GM23338 (cell line): Measurements from ENCODE around the gene FAM20C. TPM values are rescaled to one million over a fixed set of nuclear protein-coding genes. Genes with fewer than 3 reads are reported as not detected.

Experiments
- ATAC-seq: fragments of 200-7000 bp; cut with Tn5 transposase; 3 replicates; pipeline ENCODE4 v1.9.1; 2020
- DNase-seq: peaks from one replicate; pipeline ENCODE4 v3.0.0-alpha.2; 2015; ENCODE audit warnings: low spot score
- H2AFZ ChIP-seq: fragments of 200-600 bp; sonication (generic); 2 replicates; pipeline ENCODE4 v1.8.0; 2016; ENCODE audit warnings: antibody characterized with exemption, mild to moderate bottlenecking, moderate library complexity
- H3F3A ChIP-seq: fragments of 200-600 bp; sonication (generic); replicated peaks from 2 replicates; pipeline ENCODE4 v1.8.0; 2017; ENCODE audit warnings: antibody characterized with exemption, mixed run types, low read depth
- H3K27ac ChIP-seq: fragments of 200-600 bp; sonication (generic); 2 replicates; pipeline ENCODE4 v1.6.1; 2016; ENCODE audit warnings: low read depth
- H3K27me3 ChIP-seq: fragments of 200-600 bp; sonication (generic); 2 replicates; pipeline ENCODE4 v1.8.0; 2016; ENCODE audit warnings: mild to moderate bottlenecking, mixed run types, moderate library complexity; ENCODE audit not compliant: insufficient read depth
- H3K36me3 ChIP-seq: fragments of 200-600 bp; sonication (generic); 2 replicates; pipeline ENCODE4 v1.8.0; 2016; ENCODE audit warnings: mild to moderate bottlenecking; ENCODE audit not compliant: insufficient read depth
- H3K4me1 ChIP-seq: fragments of 200-600 bp; sonication (generic); 2 replicates; pipeline ENCODE4 v1.8.0; 2016; ENCODE audit warnings: mild to moderate bottlenecking, moderate library complexity; ENCODE audit not compliant: insufficient read depth
- H3K4me2 ChIP-seq: fragments of 200-600 bp; sonication (generic); 2 replicates; pipeline ENCODE4 v1.7.1; 2017; ENCODE audit warnings: mixed run types
- H3K4me3 ChIP-seq: fragments of 200-600 bp; sonication (generic); 2 replicates; pipeline ENCODE4 v1.6.1; 2016; ENCODE audit warnings: mixed run types
- H3K79me2 ChIP-seq: fragments of 200-600 bp; sonication (generic); replicated peaks from 2 replicates; pipeline ENCODE4 v1.8.0; 2017; ENCODE audit warnings: mild to moderate bottlenecking; ENCODE audit not compliant: insufficient read depth
- H3K9me2 ChIP-seq: fragments of 200-600 bp; sonication (generic); 2 replicates; pipeline ENCODE4 v1.8.0; 2017; ENCODE audit not compliant: insufficient read depth
- H4K20me1 ChIP-seq: fragments of 200-600 bp; sonication (generic); replicated peaks from 2 replicates; pipeline ENCODE4 v1.8.0; 2017; ENCODE audit warnings: mild to moderate bottlenecking; ENCODE audit not compliant: insufficient read depth
- H3K27ac Mint-ChIP-seq: 2 replicates; pipeline ENCODE4 v1.8.0; 2020; ENCODE audit warnings: inconsistent platforms, mild to moderate bottlenecking, moderate library complexity, mixed read lengths
- H3K27me3 Mint-ChIP-seq: 3 replicates; pipeline ENCODE4 v1.8.0; 2022; ENCODE audit warnings: low read depth, mild to moderate bottlenecking, moderate library complexity, mixed read lengths, inconsistent platforms; ENCODE audit not compliant: insufficient read depth, poor library complexity
- H3K36me3 Mint-ChIP-seq: 3 replicates; pipeline ENCODE4 v1.8.0; 2021; ENCODE audit warnings: low read depth, mild to moderate bottlenecking, inconsistent platforms, moderate library complexity, mixed read lengths
- H3K4me1 Mint-ChIP-seq: 3 replicates; pipeline ENCODE4 v1.8.0; 2020; ENCODE audit warnings: mild to moderate bottlenecking, inconsistent platforms, mixed read lengths
- H3K4me3 Mint-ChIP-seq: 3 replicates; pipeline ENCODE4 v1.8.0; 2021; ENCODE audit warnings: moderate library complexity, mild to moderate bottlenecking, inconsistent platforms, mixed read lengths
- H3K9me3 Mint-ChIP-seq: 3 replicates; pipeline ENCODE4 v1.8.0; 2020; ENCODE audit warnings: moderate library complexity, mild to moderate bottlenecking, inconsistent platforms, mixed read lengths
- CREB1 ChIP-seq: fragments of 250-450 bp; sonication (Bioruptor Pico); IDR thresholded peaks from 2 replicates; pipeline ENCODE4 v1.5.0; 2020; ENCODE audit warnings: low read depth, mild to moderate bottlenecking, moderate library complexity
- EZH2 ChIP-seq: fragments of 200-600 bp; sonication (generic); IDR thresholded peaks from one replicate; pipeline ENCODE4 v1.8.0; 2017; ENCODE audit warnings: antibody characterized with exemption, mild to moderate bottlenecking, low read depth; ENCODE audit not compliant: unreplicated experiment
- EZH2phosphoT487 ChIP-seq: fragments of 200-600 bp; sonication (generic); IDR thresholded peaks from one replicate; pipeline ENCODE4 v1.8.1; 2018; ENCODE audit warnings: antibody characterized with exemption; ENCODE audit not compliant: unreplicated experiment
- JUNB ChIP-seq: IDR thresholded peaks from one replicate; pipeline ENCODE4 v1.6.1; 2016; ENCODE audit warnings: antibody characterized with exemption; ENCODE audit not compliant: unreplicated experiment
- NANOG ChIP-seq: IDR thresholded peaks from 2 replicates; pipeline ENCODE4 v1.6.1; 2016; ENCODE audit warnings: antibody characterized with exemption, borderline replicate concordance
- POLR2AphosphoS5 ChIP-seq: IDR thresholded peaks from 2 replicates; pipeline ENCODE4 v1.6.1; 2016; ENCODE audit warnings: antibody characterized with exemption, low read depth
- STAT1 ChIP-seq: IDR thresholded peaks from one replicate; pipeline ENCODE4 v1.6.1; 2016; ENCODE audit warnings: antibody characterized with exemption; ENCODE audit not compliant: unreplicated experiment
- ZNF114 ChIP-seq: fragments of 250-450 bp; sonication (Bioruptor Pico); IDR thresholded peaks from 2 replicates; pipeline ENCODE4 v1.5.0; 2020; ENCODE audit warnings: mild to moderate bottlenecking, moderate library complexity
- ZNF331 ChIP-seq: fragments of 250-450 bp; sonication (Bioruptor Pico); IDR thresholded peaks from 2 replicates; pipeline ENCODE4 v1.5.0; 2020; ENCODE audit warnings: low read depth, mild to moderate bottlenecking, moderate library complexity
- polyA plus RNA-seq: library from polyadenylated mRNA; unstranded; fragments of >200 nt; fragmentation: Nextera tagmentation; extraction: Ambion mirVana; gene quantifications from 2 replicates; pipeline ENCODE4 v1.2.1, GENCODE V29; 2016
- total RNA-seq: library from RNA; depleted of rRNA; stranded (reverse); fragments of >200 nt; shearing (Covaris generic); gene quantifications from 2 replicates; pipeline ENCODE4 v1.2.3, GENCODE V29; 2014
- TF ChIP-seq, protein P1 (sequence below): IDR thresholded peaks from one replicate; pipeline ENCODE4 v1.6.1; 2018; ENCODE audit warnings: antibody characterized with exemption; ENCODE audit not compliant: unreplicated experiment
- TF ChIP-seq, protein P2 (sequence below), 2 experiments: fragments of 200-600 bp in 1 of 2; sonication (generic) in 1 of 2; conservative IDR thresholded peaks; 2 replicates each; pipeline versions ENCODE4 v1.5.1 to v1.6.1; 2016 to 2017; ENCODE audit warnings: antibody characterized with exemption in 2 of 2, low read depth in 2 of 2, mild to moderate bottlenecking in 2 of 2, moderate library complexity in 1 of 2
- TF ChIP-seq, protein P3 (sequence below): fragments of 250-450 bp; sonication (Bioruptor Pico); IDR thresholded peaks from 2 replicates; pipeline ENCODE4 v1.5.0; 2020; ENCODE audit warnings: mild to moderate bottlenecking, moderate library complexity
- TF ChIP-seq, protein P4 (sequence below): IDR thresholded peaks from 2 replicates; pipeline ENCODE4 v1.6.1; 2016; ENCODE audit warnings: antibody characterized with exemption

Gene FAM20C
- total and polyA plus RNA-seq, 2 experiments from 2014 or later = 7.6 to 24.8 TPM

DNA sequence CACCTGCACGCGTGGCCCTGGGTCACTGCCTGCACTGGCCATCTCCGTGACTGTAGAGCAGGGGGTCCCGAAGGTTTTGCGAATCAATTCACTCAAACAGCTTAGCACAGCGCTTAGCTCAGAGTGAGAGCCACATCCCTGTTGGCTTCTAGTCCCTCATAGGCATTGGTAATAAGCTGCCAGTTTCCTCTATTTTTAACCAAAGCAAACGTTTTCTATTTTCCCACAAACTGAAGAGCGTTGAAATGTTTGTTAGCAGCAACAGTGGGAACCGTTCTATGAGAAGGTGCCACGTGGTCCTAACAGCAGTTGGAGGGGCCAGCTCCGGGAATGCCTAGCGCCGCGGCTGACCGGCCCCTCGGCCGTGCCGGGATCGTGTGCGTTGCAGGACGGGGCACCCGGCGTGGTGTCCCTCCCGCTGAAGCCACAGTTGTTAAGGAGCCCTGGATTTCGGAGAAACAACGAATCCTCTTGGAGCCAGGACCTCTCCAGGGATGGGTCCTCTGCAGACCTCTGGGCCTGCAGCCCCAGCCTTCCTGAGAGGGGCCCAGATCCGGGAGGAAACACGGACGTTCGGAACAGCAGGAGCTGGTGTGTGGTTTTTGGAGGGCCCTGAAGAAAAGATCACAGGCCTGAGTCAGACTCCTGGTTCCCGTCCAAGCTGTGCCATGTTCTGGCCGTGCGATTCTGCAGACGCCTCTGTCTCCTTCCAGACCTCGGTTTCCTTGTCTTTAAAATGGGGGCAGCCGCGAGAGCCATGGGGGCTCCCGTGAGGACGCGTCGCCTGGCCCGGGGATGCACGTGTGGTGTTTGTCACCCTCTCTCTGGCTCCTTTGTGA, 40.3 kb downstream of the FAM20C start:
- no peak for DNase-seq
- peaks cover 8% of the 10 kb centered on the region; the same call in 1 of the 2 replicates for H3K79me2 ChIP-seq
- Mint-ChIP-seq H3K4me3 (no peak overlapping the region), H3K4me1 (0 out of 3 replicates have a peak, but pooled peaks cover 2% of the 10 kb centered on the region), H3K36me3 (peaks cover 17% of the 10 kb centered on the region), H3K9me3 (peaks cover 3% of the 10 kb centered on the region; the same call in 2 of the 3 replicates), H3K27me3 (peaks cover 3% of the 10 kb centered on the region), H3K27ac (no peak overlapping the region)
- H3K4me1 ChIP-seq = no peaks in the 10 kb centered on the region
- H4K20me1 ChIP-seq = no peaks in the 10 kb centered on the region
- H3F3A ChIP-seq = no peaks in the 10 kb centered on the region
- TF ChIP-seq EZH2 (no peak), CREB1 (no peak), NANOG (no peak), STAT1 (no peak), JUNB (no peak), POLR2AphosphoS5 (no peak), ZNF114 (no peak), ZNF331 (CRISPR knock-in tag) (no peak), EZH2phosphoT487 (no peak)
- TF ChIP-seq, protein P1, sequence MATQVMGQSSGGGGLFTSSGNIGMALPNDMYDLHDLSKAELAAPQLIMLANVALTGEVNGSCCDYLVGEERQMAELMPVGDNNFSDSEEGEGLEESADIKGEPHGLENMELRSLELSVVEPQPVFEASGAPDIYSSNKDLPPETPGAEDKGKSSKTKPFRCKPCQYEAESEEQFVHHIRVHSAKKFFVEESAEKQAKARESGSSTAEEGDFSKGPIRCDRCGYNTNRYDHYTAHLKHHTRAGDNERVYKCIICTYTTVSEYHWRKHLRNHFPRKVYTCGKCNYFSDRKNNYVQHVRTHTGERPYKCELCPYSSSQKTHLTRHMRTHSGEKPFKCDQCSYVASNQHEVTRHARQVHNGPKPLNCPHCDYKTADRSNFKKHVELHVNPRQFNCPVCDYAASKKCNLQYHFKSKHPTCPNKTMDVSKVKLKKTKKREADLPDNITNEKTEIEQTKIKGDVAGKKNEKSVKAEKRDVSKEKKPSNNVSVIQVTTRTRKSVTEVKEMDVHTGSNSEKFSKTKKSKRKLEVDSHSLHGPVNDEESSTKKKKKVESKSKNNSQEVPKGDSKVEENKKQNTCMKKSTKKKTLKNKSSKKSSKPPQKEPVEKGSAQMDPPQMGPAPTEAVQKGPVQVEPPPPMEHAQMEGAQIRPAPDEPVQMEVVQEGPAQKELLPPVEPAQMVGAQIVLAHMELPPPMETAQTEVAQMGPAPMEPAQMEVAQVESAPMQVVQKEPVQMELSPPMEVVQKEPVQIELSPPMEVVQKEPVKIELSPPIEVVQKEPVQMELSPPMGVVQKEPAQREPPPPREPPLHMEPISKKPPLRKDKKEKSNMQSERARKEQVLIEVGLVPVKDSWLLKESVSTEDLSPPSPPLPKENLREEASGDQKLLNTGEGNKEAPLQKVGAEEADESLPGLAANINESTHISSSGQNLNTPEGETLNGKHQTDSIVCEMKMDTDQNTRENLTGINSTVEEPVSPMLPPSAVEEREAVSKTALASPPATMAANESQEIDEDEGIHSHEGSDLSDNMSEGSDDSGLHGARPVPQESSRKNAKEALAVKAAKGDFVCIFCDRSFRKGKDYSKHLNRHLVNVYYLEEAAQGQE = no peak
- TF ChIP-seq, protein P2, sequence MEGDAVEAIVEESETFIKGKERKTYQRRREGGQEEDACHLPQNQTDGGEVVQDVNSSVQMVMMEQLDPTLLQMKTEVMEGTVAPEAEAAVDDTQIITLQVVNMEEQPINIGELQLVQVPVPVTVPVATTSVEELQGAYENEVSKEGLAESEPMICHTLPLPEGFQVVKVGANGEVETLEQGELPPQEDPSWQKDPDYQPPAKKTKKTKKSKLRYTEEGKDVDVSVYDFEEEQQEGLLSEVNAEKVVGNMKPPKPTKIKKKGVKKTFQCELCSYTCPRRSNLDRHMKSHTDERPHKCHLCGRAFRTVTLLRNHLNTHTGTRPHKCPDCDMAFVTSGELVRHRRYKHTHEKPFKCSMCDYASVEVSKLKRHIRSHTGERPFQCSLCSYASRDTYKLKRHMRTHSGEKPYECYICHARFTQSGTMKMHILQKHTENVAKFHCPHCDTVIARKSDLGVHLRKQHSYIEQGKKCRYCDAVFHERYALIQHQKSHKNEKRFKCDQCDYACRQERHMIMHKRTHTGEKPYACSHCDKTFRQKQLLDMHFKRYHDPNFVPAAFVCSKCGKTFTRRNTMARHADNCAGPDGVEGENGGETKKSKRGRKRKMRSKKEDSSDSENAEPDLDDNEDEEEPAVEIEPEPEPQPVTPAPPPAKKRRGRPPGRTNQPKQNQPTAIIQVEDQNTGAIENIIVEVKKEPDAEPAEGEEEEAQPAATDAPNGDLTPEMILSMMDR (conservative IDR thresholded peaks at IDR 0.05; ENCODE audit: low read depth in 2 of 2) = no peak
- TF ChIP-seq, protein P3, sequence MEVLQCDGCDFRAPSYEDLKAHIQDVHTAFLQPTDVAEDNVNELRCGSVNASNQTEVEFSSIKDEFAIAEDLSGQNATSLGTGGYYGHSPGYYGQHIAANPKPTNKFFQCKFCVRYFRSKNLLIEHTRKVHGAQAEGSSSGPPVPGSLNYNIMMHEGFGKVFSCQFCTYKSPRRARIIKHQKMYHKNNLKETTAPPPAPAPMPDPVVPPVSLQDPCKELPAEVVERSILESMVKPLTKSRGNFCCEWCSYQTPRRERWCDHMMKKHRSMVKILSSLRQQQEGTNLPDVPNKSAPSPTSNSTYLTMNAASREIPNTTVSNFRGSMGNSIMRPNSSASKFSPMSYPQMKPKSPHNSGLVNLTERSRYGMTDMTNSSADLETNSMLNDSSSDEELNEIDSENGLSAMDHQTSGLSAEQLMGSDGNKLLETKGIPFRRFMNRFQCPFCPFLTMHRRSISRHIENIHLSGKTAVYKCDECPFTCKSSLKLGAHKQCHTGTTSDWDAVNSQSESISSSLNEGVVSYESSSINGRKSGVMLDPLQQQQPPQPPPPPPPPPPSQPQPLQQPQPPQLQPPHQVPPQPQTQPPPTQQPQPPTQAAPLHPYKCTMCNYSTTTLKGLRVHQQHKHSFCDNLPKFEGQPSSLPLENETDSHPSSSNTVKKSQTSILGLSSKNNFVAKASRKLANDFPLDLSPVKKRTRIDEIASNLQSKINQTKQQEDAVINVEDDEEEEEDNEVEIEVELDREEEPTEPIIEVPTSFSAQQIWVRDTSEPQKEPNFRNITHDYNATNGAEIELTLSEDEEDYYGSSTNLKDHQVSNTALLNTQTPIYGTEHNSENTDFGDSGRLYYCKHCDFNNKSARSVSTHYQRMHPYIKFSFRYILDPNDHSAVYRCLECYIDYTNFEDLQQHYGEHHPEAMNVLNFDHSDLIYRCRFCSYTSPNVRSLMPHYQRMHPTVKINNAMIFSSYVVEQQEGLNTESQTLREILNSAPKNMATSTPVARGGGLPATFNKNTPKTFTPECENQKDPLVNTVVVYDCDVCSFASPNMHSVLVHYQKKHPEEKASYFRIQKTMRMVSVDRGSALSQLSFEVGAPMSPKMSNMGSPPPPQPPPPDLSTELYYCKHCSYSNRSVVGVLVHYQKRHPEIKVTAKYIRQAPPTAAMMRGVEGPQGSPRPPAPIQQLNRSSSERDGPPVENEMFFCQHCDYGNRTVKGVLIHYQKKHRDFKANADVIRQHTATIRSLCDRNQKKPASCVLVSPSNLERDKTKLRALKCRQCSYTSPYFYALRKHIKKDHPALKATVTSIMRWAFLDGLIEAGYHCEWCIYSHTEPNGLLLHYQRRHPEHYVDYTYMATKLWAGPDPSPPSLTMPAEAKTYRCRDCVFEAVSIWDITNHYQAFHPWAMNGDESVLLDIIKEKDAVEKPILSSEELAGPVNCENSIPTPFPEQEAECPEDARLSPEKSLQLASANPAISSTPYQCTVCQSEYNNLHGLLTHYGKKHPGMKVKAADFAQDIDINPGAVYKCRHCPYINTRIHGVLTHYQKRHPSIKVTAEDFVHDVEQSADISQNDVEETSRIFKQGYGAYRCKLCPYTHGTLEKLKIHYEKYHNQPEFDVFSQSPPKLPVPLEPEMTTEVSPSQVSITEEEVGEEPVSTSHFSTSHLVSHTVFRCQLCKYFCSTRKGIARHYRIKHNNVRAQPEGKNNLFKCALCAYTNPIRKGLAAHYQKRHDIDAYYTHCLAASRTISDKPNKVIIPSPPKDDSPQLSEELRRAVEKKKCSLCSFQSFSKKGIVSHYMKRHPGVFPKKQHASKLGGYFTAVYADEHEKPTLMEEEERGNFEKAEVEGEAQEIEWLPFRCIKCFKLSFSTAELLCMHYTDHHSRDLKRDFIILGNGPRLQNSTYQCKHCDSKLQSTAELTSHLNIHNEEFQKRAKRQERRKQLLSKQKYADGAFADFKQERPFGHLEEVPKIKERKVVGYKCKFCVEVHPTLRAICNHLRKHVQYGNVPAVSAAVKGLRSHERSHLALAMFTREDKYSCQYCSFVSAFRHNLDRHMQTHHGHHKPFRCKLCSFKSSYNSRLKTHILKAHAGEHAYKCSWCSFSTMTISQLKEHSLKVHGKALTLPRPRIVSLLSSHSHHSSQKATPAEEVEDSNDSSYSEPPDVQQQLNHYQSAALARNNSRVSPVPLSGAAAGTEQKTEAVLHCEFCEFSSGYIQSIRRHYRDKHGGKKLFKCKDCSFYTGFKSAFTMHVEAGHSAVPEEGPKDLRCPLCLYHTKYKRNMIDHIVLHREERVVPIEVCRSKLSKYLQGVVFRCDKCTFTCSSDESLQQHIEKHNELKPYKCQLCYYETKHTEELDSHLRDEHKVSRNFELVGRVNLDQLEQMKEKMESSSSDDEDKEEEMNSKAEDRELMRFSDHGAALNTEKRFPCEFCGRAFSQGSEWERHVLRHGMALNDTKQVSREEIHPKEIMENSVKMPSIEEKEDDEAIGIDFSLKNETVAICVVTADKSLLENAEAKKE (CRISPR knock-in tag) = no peak
- TF ChIP-seq, protein P4, sequence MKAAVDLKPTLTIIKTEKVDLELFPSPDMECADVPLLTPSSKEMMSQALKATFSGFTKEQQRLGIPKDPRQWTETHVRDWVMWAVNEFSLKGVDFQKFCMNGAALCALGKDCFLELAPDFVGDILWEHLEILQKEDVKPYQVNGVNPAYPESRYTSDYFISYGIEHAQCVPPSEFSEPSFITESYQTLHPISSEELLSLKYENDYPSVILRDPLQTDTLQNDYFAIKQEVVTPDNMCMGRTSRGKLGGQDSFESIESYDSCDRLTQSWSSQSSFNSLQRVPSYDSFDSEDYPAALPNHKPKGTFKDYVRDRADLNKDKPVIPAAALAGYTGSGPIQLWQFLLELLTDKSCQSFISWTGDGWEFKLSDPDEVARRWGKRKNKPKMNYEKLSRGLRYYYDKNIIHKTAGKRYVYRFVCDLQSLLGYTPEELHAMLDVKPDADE = no peak
- no peaks in the 10 kb centered on the region for H3K36me3 ChIP-seq
- ATAC-seq = no peak
- no peak overlapping the region for H3K4me3 ChIP-seq
- no peaks in the 10 kb centered on the region for H3K9me2 ChIP-seq
- H3K27ac ChIP-seq = no peak overlapping the region
- H3K27me3 ChIP-seq = no peaks in the 10 kb centered on the region
- no peak overlapping the region for H2AFZ ChIP-seq
- no peak overlapping the region for H3K4me2 ChIP-seq
